Gastrocnemius medialis (tissue), 4 donors: ENCODE measurements around the gene CNTNAP1. TPM values are rescaled to one million over a fixed set of nuclear protein-coding genes. Genes with fewer than 3 reads are reported as not detected.

Experiments used
- ATAC-seq, 2 donors: fragments of 150-250 bp; one replicate each; pipeline ENCODE4 v1.9.1; 2016
- DNase-seq, 2 donors: peaks; one replicate each; pipeline ENCODE4 v3.0.0-alpha.2; 2019
- H3K27ac ChIP-seq, 4 donors: fragments of 200-600 bp; sonication (generic); 1 replicate in 1 of 4; 2 replicates in 3 of 4; pipeline ENCODE4 v1.5.1; 2016 to 2018; ENCODE audit warnings: mild to moderate bottlenecking in 2 of 4, moderate library complexity in 1 of 4
- H3K27me3 ChIP-seq, 3 donors: fragments of 200-600 bp; sonication (generic) in 2 of 3; 1 replicate in 1 of 3; 2 replicates in 2 of 3; pipeline versions ENCODE4 v1.5.1 to v1.6.0; 2016 to 2019; ENCODE audit warnings: mild to moderate bottlenecking in 1 of 3, moderate library complexity in 1 of 3
- H3K36me3 ChIP-seq, 2 donors: fragments of 200-600 bp; sonication (generic) in 1 of 2; one replicate each; pipeline ENCODE4 v1.5.1; 2017 to 2018
- H3K4me1 ChIP-seq, 2 donors: fragments of 200-600 bp; sonication (generic) in 1 of 2; one replicate each; pipeline ENCODE4 v1.5.1; 2016 to 2017; ENCODE audit warnings: mild to moderate bottlenecking in 2 of 2
- H3K4me3 ChIP-seq, 4 donors: fragments of 200-600 bp; sonication (generic) in 3 of 4; 1 replicate in 1 of 4; 2 replicates in 3 of 4; pipeline ENCODE4 v1.5.1; 2016 to 2019; ENCODE audit warnings: mild to moderate bottlenecking in 2 of 4
- H3K9me3 ChIP-seq, 3 donors: fragments of 200-600 bp; sonication (generic) in 2 of 3; 1 replicate in 1 of 3; 2 replicates in 2 of 3; pipeline ENCODE4 v1.5.1; 2016 to 2019
- CTCF ChIP-seq, 5 experiments: fragments of 450-650 bp in 3 of 5; fragments of 200-600 bp in 2 of 5; sonication (generic) in 2 of 5; IDR thresholded peaks in 4 of 5; conservative IDR thresholded peaks in 1 of 5; 1 replicate in 4 of 5; 2 replicates in 1 of 5; pipeline ENCODE4 v1.5.1; 2016 to 2019; ENCODE audit warnings: antibody characterized with exemption in 5 of 5, mild to moderate bottlenecking in 3 of 5, moderate library complexity in 3 of 5
- POLR2A ChIP-seq, 2 donors: fragments of 450-650 bp; IDR thresholded peaks; one replicate each; pipeline ENCODE4 v1.6.1; 2017; ENCODE audit warnings: antibody characterized with exemption in 2 of 2, mild to moderate bottlenecking in 2 of 2, moderate library complexity in 2 of 2
- in situ Hi-C, 4 donors: fragments of 200-750 bp; cut with MboI; loops; one replicate each; pipeline versions ENCODE4 v1.15.0 to v1.8.0; 2017; ENCODE audit warnings: low sequenced_read_pairs in 4 of 4
- intact Hi-C: fragments of 100-400 bp; cut with DNase I; formaldehyde crosslinking; loops from one replicate; pipeline ENCODE4 v1.15.1; 2023; ENCODE audit warnings: low total_unique reads
- microRNA-seq, 2 donors: library from miRNA; unstranded; fragments of <30 nt; microRNA quantifications; one replicate each; pipeline ENCODE4, GENCODE V29; 2016; ENCODE audit warnings: borderline replicate concordance in 2 of 2
- total RNA-seq, 4 donors: library from RNA; depleted of rRNA; stranded (reverse); fragments of >200 nt; gene quantifications; one replicate each; pipeline versions ENCODE4 v1.1.0 to v1.2.3, GENCODE V29; 2016

CNTNAP1 gene
- total RNA-seq, 4 donors from 2014 or later, result 0.22 to 0.41 (median 0.40) TPM

GRCh38 chr17:42748908-42749798 lies 66.8 kb downstream of the CNTNAP1 start:
- TF ChIP-seq POLR2A (IDR thresholded peaks at IDR 0.05), result peak in 1 of 2 donors; percentile 17
- TF ChIP-seq CTCF (IDR thresholded peaks at IDR 0.05 in 4 of 5, conservative IDR thresholded peaks at IDR 0.05 in 1 of 5), result no peak
- H3K9me3 ChIP-seq, result no peaks in the 10 kb centered on the region
- no peaks in the 10 kb centered on the region for H3K36me3 ChIP-seq
- DNase-seq, result no peak
- ATAC-seq, result no peak
- in situ Hi-C loops, result no loop called here
- intact Hi-C loops, result no loop called here
- no peak overlapping the region for H3K4me3 ChIP-seq
- peak overlapping the region; percentile 62 to 68 (median 66) for H3K27ac ChIP-seq
- H3K4me1 ChIP-seq, result peaks cover 13 to 14% of the 10 kb centered on the region in 2 donors
- H3K27me3 ChIP-seq, result no peaks in the 10 kb centered on the region

Small RNA genes lying within 50 kb of the gene (microRNA-seq; reads per million reads assigned to microRNA genes)
- gene MIR6780A, result 1.2 to 1.7 reads per million in 2 donors

Other genes with a start within 250 kb of the CNTNAP1 start
- 100 to 1,000 TPM in 2 of 4 donors, 10 to 100 TPM in 2; 65.3 to 138 (median 95.3) TPM for gene ATP6V0A1, start 223.7 kb upstream of the CNTNAP1 start, total RNA-seq
- gene NAGLU, start 146.3 kb upstream of the CNTNAP1 start, total RNA-seq, result 10 to 100 TPM; 16.4 to 30.1 (median 24.1) TPM
- gene HSD17B1, start 129.6 kb upstream of the CNTNAP1 start, total RNA-seq, result under 1 TPM in 3 of 4 donors, not detected in 1; 0.33 to 0.66 (median 0.47) TPM
- 10 to 100 TPM; 22.4 to 39.9 (median 27.5) TPM for gene COASY, start 120.4 kb upstream of the CNTNAP1 start, total RNA-seq
- 10 to 100 TPM; 49.7 to 81.9 (median 53.8) TPM for gene MLX, start 115.4 kb upstream of the CNTNAP1 start, total RNA-seq
- gene PSMC3IP, start 104.8 kb upstream of the CNTNAP1 start, total RNA-seq, result 1 to 10 TPM in 2 of 4 donors, under 1 TPM in 2; 0.46 to 2.7 (median 1.4) TPM
- gene RETREG3, start 73.2 kb upstream of the CNTNAP1 start, total RNA-seq, result 10 to 100 TPM; 50.7 to 65.5 (median 60.5) TPM
- 100 to 1,000 TPM in 1 of 4 donors, 10 to 100 TPM in 3; 54.7 to 125 (median 91.7) TPM for gene TUBG1, start 72.8 kb upstream of the CNTNAP1 start, total RNA-seq
- gene TUBG2, start 23.2 kb upstream of the CNTNAP1 start, total RNA-seq, result 1 to 10 TPM; 3.9 to 5.2 (median 4.2) TPM
- 10 to 100 TPM; 13.4 to 36.0 (median 31.3) TPM for gene PLEKHH3, start 5.5 kb upstream of the CNTNAP1 start, total RNA-seq
- gene CCR10, start 688 bp upstream of the CNTNAP1 start, total RNA-seq, result 1 to 10 TPM; 2.0 to 4.6 (median 4.0) TPM
- gene EZH1, start 62.5 kb downstream of the CNTNAP1 start, total RNA-seq, result 10 to 100 TPM; 32.6 to 55.2 (median 47.5) TPM
- 10 to 100 TPM; 17.5 to 31.2 (median 20.7) TPM for gene RAMP2, start 78.7 kb downstream of the CNTNAP1 start, total RNA-seq
- 10 to 100 TPM; 44.8 to 54.6 (median 53.5) TPM for gene VPS25, start 90.9 kb downstream of the CNTNAP1 start, total RNA-seq
- gene WNK4, start 98.1 kb downstream of the CNTNAP1 start, total RNA-seq, result not detected
- 100 to 1,000 TPM in 1 of 4 donors, 10 to 100 TPM in 3; 76.2 to 104 (median 86.8) TPM for gene COA3, start 116.2 kb downstream of the CNTNAP1 start, total RNA-seq
- not detected for gene CNTD1, start 116.3 kb downstream of the CNTNAP1 start, total RNA-seq
- 100 to 1,000 TPM in 1 of 4 donors, 10 to 100 TPM in 3; 82.3 to 102 (median 88.0) TPM for gene BECN1, start 141.8 kb downstream of the CNTNAP1 start, total RNA-seq
- 100 to 1,000 TPM in 1 of 4 donors, 10 to 100 TPM in 3; 84.2 to 101 (median 88.7) TPM for gene PSME3, start 150.9 kb downstream of the CNTNAP1 start, total RNA-seq
- gene AOC2, start 162.0 kb downstream of the CNTNAP1 start, total RNA-seq, result 1 to 10 TPM in 2 of 4 donors, under 1 TPM in 2; 0.81 to 1.2 (median 1.0) TPM
- 1 to 10 TPM; 2.2 to 7.2 (median 4.2) TPM for gene AOC3, start 168.7 kb downstream of the CNTNAP1 start, total RNA-seq
- gene G6PC1, start 218.3 kb downstream of the CNTNAP1 start, total RNA-seq, result under 1 TPM in 2 of 4 donors, not detected in 2; 0.36 to 0.47 TPM